SK-N-SH (cell line): ENCODE data around the gene PARD3. TPM values are rescaled to one million over a fixed set of nuclear protein-coding genes. Genes with fewer than 3 reads are reported as not detected.

ENCODE experiments used
- CTCF ChIA-PET: fragments of 300-600, 350-600 bp; formaldehyde crosslinking; extraction: SDS; loops from one replicate; lab custom pipeline; 2021; lab: Yijun Ruan, JAX
- POLR2A ChIA-PET: fragments of 350-600 bp; sonication (Branson Sonifier 250); formaldehyde crosslinking; extraction: SDS; loops from one replicate; lab custom pipeline; 2020; ENCODE audit warnings: antibody characterized with exemption, inconsistent platforms; lab: Yijun Ruan, JAX
- DNase-seq: peaks from one replicate; pipeline ENCODE4 v3.0.0; 2012
- H2AFZ ChIP-seq: fragments of 200-600 bp; sonication (generic); 2 replicates; pipeline ENCODE4 v1.8.1; 2016; ENCODE audit warnings: antibody characterized with exemption, mild to moderate bottlenecking, low read depth
- H3F3A ChIP-seq: fragments of 200-600 bp; sonication (generic); replicated peaks from 2 replicates; pipeline ENCODE3; 2016; ENCODE audit warnings: antibody characterized with exemption, mild to moderate bottlenecking; ENCODE audit not compliant: insufficient read depth
- H3K27ac ChIP-seq, 2 experiments: fragments of 200-500 bp in 1 of 2; fragments of 200-600 bp in 1 of 2; sonication (Bioruptor generic) in 1 of 2; sonication (generic), shearing (Covaris generic) in 1 of 2; 2 replicates each; pipeline versions ENCODE4 v1.5.1 to v1.6.1; 2014 to 2016; ENCODE audit warnings: low read depth in 2 of 2, inconsistent platforms in 1 of 2, low read length in 1 of 2, mild to moderate bottlenecking in 1 of 2, mixed read lengths in 1 of 2
- H3K27me3 ChIP-seq: fragments of 200-600 bp; sonication (generic), shearing (Covaris generic); 2 replicates; pipeline ENCODE4 v1.6.1; 2016; ENCODE audit warnings: mixed run types; ENCODE audit not compliant: insufficient read depth
- H3K36me3 ChIP-seq, 2 experiments: fragments of 200-500 bp in 1 of 2; fragments of 200-600 bp in 1 of 2; sonication (Bioruptor generic) in 1 of 2; sonication (generic) in 1 of 2; replicated peaks in 1 of 2; 2 replicates each; pipeline versions ENCODE3 to v1.5.1; 2014 to 2016; ENCODE audit warnings: low read length in 1 of 2, mild to moderate bottlenecking in 1 of 2; ENCODE audit not compliant: insufficient read depth in 2 of 2, control insufficient read depth in 1 of 2
- H3K4me1 ChIP-seq, 2 experiments: fragments of 200-500 bp in 1 of 2; fragments of 200-600 bp in 1 of 2; sonication (Bioruptor generic) in 1 of 2; sonication (generic), shearing (Covaris generic) in 1 of 2; 2 replicates each; pipeline versions ENCODE4 v1.5.1 to v1.6.1; 2014 to 2016; ENCODE audit warnings: low read depth in 1 of 2, low read length in 1 of 2, mixed run types in 1 of 2; ENCODE audit not compliant: insufficient read depth in 2 of 2, control insufficient read depth in 1 of 2
- H3K4me2 ChIP-seq: fragments of 200-600 bp; sonication (generic), shearing (Covaris generic); 2 replicates; pipeline ENCODE4 v1.6.1; 2017; ENCODE audit warnings: mixed run types
- H3K4me3 ChIP-seq, 2 experiments: fragments of 200-500 bp in 1 of 2; fragments of 200-600 bp in 1 of 2; sonication (Bioruptor generic) in 1 of 2; sonication (generic), shearing (Covaris generic) in 1 of 2; 2 replicates each; pipeline versions ENCODE4 v1.5.1 to v1.8.1; 2014 to 2016; ENCODE audit warnings: low read depth in 2 of 2, inconsistent platforms in 1 of 2, low read length in 1 of 2, mild to moderate bottlenecking in 1 of 2, mixed read lengths in 1 of 2, moderate library complexity in 1 of 2
- H3K79me2 ChIP-seq: fragments of 200-600 bp; sonication (generic); 2 replicates; pipeline ENCODE4 v1.8.1; 2017; ENCODE audit warnings: mild to moderate bottlenecking; ENCODE audit not compliant: insufficient read depth
- H3K9ac ChIP-seq: fragments of 200-600 bp; sonication (generic); 2 replicates; pipeline ENCODE4 v1.6.1; 2017; ENCODE audit warnings: mixed run types
- H3K9me2 ChIP-seq: fragments of 200-600 bp; sonication (generic); 2 replicates; pipeline ENCODE4 v1.6.1; 2017; ENCODE audit warnings: mixed run types
- H3K9me3 ChIP-seq: fragments of 200-600 bp; sonication (generic); 2 replicates; pipeline ENCODE4 v1.6.1; 2017; ENCODE audit warnings: mixed run types, mild to moderate bottlenecking, moderate library complexity
- H4K20me1 ChIP-seq: fragments of 200-600 bp; sonication (generic); 2 replicates; pipeline ENCODE4 v1.6.1; 2017; ENCODE audit warnings: mild to moderate bottlenecking, mixed run types; ENCODE audit not compliant: insufficient read depth
- ELF1 ChIP-seq: IDR thresholded peaks from 2 replicates; pipeline ENCODE4 v1.4.0; 2012
- EZH2phosphoT487 ChIP-seq: fragments of 200-600 bp; sonication (generic); IDR thresholded peaks from 2 replicates; pipeline ENCODE4 v1.6.1; 2017; ENCODE audit warnings: low read depth, mixed run types, mild to moderate bottlenecking, antibody characterized with exemption, moderate library complexity, borderline replicate concordance
- FOSL2 ChIP-seq: IDR thresholded peaks from 2 replicates; pipeline ENCODE4 v1.4.0; 2012; ENCODE audit warnings: low read depth, mild to moderate bottlenecking, moderate library complexity, borderline replicate concordance
- FOXM1 ChIP-seq: IDR thresholded peaks from 2 replicates; pipeline ENCODE4 v1.4.0; 2012; ENCODE audit warnings: low read depth, mild to moderate bottlenecking
- GATA2 ChIP-seq: sonication (generic); formaldehyde crosslinking; IDR thresholded peaks from 2 replicates; pipeline ENCODE4 v1.5.0; 2020; ENCODE audit warnings: mild to moderate bottlenecking, missing genetic modification reagents
- JUND ChIP-seq: IDR thresholded peaks from 2 replicates; pipeline ENCODE4 v1.4.0; 2012
- RAD21 ChIP-seq: IDR thresholded peaks from 2 replicates; pipeline ENCODE4 v1.6.1; 2012; ENCODE audit warnings: mild to moderate bottlenecking, low read length
- RCOR1 ChIP-seq: fragments of 150-350 bp; IDR thresholded peaks from 2 replicates; pipeline ENCODE4 v1.6.1; 2017; ENCODE audit warnings: antibody characterized with exemption, low read length
- RFX5 ChIP-seq: IDR thresholded peaks from 2 replicates; pipeline ENCODE4 v1.6.1; 2012; ENCODE audit warnings: mild to moderate bottlenecking, improper control_type of control experiment, low read length
- RXRA ChIP-seq: IDR thresholded peaks from 2 replicates; pipeline ENCODE4 v1.4.0; 2012; ENCODE audit warnings: low read depth, mild to moderate bottlenecking, borderline replicate concordance
- TEAD4 ChIP-seq: IDR thresholded peaks from 2 replicates; pipeline ENCODE4 v1.4.0; 2012; ENCODE audit warnings: mild to moderate bottlenecking, borderline replicate concordance; ENCODE audit not compliant: insufficient read depth
- YY1 ChIP-seq: IDR thresholded peaks from 2 replicates; pipeline ENCODE4 v1.4.0; 2012; ENCODE audit warnings: low read depth, mild to moderate bottlenecking
- WGBS: methylation state at CpG from one replicate; pipeline ENCODE4 v1.1.6; 2017; ENCODE audit warnings: low lambda C conversion rate; 5-methylcytosine and 5-hydroxymethylcytosine counted together
- polyA plus RNA-seq, 3 experiments: library from polyadenylated mRNA; depleted of rRNA; stranded (reverse); fragments of >200 nt; gene quantifications; 2 replicates each; pipeline ENCODE4 v1.2.3, GENCODE V29; 2012
- TF ChIP-seq, protein P1 (sequence below): IDR thresholded peaks from 2 replicates; pipeline ENCODE4 v1.6.1; 2012; ENCODE audit warnings: mild to moderate bottlenecking, low read depth, low read length, moderate library complexity
- TF ChIP-seq, protein P2 (sequence below): IDR thresholded peaks from 2 replicates; pipeline ENCODE4 v1.4.0; 2012; ENCODE audit warnings: low read depth
- TF ChIP-seq, protein P3 (sequence below): IDR thresholded peaks from 2 replicates; pipeline ENCODE4; 2012

Gene PARD3
- polyA plus RNA-seq, 1 of the 3 experiments (the other 2 are of a cell fraction), result 29.4 TPM

DNA sequence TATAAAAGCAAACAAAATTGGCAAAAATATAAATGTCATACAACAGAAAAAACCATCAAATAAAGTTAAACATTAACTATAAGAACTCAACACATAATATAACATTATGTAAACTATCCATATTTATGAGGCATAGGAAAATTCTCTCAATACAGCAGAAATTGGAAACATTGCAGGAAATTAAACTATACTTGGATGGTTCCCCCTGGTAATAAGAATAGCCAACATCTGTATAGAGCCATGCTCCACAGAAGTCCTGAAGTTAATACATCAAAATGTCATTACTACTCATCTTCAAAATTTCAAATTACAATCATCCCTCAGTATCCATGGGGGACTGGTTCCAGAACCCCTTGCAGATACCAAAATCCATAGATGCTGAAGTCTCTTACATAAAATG lies 350.5 kb downstream of the PARD3 start (continued):
- no peak for TF ChIP-seq RAD21
- no peak for TF ChIP-seq RFX5
- TF ChIP-seq YY1, result no peak
- no peak for TF ChIP-seq ELF1
- no peak for TF ChIP-seq FOSL2
- no peak for TF ChIP-seq TEAD4
- TF ChIP-seq EZH2phosphoT487, result no peak
- TF ChIP-seq JUND, result no peak
- no peak for TF ChIP-seq FOXM1

DNA sequence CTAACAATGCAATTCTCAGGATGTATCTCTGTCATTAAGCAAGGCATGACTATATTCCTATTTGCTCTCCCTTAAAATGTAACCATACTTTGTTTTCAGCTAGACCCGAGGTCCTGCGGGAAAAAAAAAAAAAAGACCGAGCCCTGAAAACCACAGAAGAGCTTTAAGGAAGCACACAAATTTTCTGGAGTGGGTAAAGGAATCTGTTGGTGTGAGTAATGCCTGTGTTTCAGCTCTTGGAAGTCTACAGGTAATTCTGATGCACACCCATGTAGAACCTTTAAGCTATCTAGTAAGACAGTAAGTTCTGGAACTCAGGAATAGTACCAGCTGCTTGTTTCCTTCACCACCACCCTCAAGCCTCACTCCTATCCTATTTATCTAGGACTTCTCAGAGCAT lies 351.1 kb downstream of the PARD3 start:
- Histone ChIP-seq H3K79me2 (no peaks in the 10 kb centered on the region), H3K36me3 (peaks cover 5 to 7% of the 10 kb centered on the region in 2 experiments), H3K9ac (no peak overlapping the region), H3K27me3 (no peaks in the 10 kb centered on the region), H3K4me2 (no peak overlapping the region), H3K9me2 (no peaks in the 10 kb centered on the region), H3K4me3 (no peak overlapping the region), H4K20me1 (no peaks in the 10 kb centered on the region), H3K27ac (no peak overlapping the region)
- DNase-seq, result no peak
- CTCF ChIA-PET, result interaction anchor here (0.6 to 0.9 kb wide), 2 partner anchors 174 to 1025 kb away, joined by 3 read pairs; no protein-coding TSS in a partner anchor
- 100% methylated on average over 3 of the region's 3 CpGs for WGBS
- POLR2A ChIA-PET, result no interaction called here
- TF ChIP-seq ELF1 (no peak), RCOR1 (no peak), GATA2 (no peak), FOXM1 (no peak), JUND (no peak), RFX5 (no peak), TEAD4 (no peak), RXRA (no peak)
- TF ChIP-seq, protein P1, sequence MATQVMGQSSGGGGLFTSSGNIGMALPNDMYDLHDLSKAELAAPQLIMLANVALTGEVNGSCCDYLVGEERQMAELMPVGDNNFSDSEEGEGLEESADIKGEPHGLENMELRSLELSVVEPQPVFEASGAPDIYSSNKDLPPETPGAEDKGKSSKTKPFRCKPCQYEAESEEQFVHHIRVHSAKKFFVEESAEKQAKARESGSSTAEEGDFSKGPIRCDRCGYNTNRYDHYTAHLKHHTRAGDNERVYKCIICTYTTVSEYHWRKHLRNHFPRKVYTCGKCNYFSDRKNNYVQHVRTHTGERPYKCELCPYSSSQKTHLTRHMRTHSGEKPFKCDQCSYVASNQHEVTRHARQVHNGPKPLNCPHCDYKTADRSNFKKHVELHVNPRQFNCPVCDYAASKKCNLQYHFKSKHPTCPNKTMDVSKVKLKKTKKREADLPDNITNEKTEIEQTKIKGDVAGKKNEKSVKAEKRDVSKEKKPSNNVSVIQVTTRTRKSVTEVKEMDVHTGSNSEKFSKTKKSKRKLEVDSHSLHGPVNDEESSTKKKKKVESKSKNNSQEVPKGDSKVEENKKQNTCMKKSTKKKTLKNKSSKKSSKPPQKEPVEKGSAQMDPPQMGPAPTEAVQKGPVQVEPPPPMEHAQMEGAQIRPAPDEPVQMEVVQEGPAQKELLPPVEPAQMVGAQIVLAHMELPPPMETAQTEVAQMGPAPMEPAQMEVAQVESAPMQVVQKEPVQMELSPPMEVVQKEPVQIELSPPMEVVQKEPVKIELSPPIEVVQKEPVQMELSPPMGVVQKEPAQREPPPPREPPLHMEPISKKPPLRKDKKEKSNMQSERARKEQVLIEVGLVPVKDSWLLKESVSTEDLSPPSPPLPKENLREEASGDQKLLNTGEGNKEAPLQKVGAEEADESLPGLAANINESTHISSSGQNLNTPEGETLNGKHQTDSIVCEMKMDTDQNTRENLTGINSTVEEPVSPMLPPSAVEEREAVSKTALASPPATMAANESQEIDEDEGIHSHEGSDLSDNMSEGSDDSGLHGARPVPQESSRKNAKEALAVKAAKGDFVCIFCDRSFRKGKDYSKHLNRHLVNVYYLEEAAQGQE, result no peak
- TF ChIP-seq, protein P2, sequence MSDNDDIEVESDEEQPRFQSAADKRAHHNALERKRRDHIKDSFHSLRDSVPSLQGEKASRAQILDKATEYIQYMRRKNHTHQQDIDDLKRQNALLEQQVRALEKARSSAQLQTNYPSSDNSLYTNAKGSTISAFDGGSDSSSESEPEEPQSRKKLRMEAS, result no peak
- TF ChIP-seq, protein P3, sequence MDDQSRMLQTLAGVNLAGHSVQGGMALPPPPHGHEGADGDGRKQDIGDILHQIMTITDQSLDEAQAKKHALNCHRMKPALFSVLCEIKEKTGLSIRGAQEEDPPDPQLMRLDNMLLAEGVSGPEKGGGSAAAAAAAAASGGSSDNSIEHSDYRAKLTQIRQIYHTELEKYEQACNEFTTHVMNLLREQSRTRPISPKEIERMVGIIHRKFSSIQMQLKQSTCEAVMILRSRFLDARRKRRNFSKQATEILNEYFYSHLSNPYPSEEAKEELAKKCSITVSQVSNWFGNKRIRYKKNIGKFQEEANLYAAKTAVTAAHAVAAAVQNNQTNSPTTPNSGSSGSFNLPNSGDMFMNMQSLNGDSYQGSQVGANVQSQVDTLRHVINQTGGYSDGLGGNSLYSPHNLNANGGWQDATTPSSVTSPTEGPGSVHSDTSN, result no peak
- TF ChIP-seq, all 33 proteins: peak for 0
- Histone ChIP-seq H3K4me1 (no peaks in the 10 kb centered on the region), H3K9me3 (no peaks in the 10 kb centered on the region), H2AFZ (no peak overlapping the region), H3F3A (no peaks in the 10 kb centered on the region)
